Measurements from ENCODE around the gene RAPGEF2. TPM values are rescaled to one million over a fixed set of nuclear protein-coding genes. Genes with fewer than 3 reads are reported as not detected.

Gene RAPGEF2
- total and polyA plus RNA-seq, 2 of the 8 experiments (the other 6 are each of a cell fraction or from before 2014, with no cell fraction given) = 24.4 to 48.6 TPM

- Histone ChIP-seq H3K9ac (replicated peaks in 1 of 4; ENCODE audit: extremely low read depth in 1 of 4, low read depth in 3 of 4, low read length in 3 of 4) (no peak overlapping the region), H3K9me3 (ENCODE audit: insufficient read depth in 2 of 2, low read depth in 1 of 2, low read length in 1 of 2) (no peaks in the 10 kb centered on the region), H2BK12ac (ENCODE audit: low read depth, low read length) (no peak overlapping the region), H4K91ac (replicated peaks; ENCODE audit: insufficient read length, low read length) (no peak overlapping the region), H2BK15ac (ENCODE audit: low read length) (no peak overlapping the region), H2AK5ac (ENCODE audit: low read depth, low read length) (no peak overlapping the region), H3K4me2 (ENCODE audit: insufficient read depth in 1 of 2, low read depth in 2 of 2, low read length in 2 of 2) (no peak overlapping the region), H2BK5ac (ENCODE audit: low read depth, low read length) (no peak overlapping the region), H3K23me2 (ENCODE audit: low read depth, low read length) (no peaks in the 10 kb centered on the region), H3K14ac (ENCODE audit: insufficient read length) (no peak overlapping the region), H3K23ac (ENCODE audit: insufficient read length) (no peak overlapping the region), H3K79me1 (ENCODE audit: low read depth, low read length) (no peaks in the 10 kb centered on the region), H3K79me2 (ENCODE audit: control insufficient read depth in 1 of 2, insufficient read depth in 2 of 2, low read length in 2 of 2) (peaks cover 3 to 87% of the 10 kb centered on the region in 2 experiments; a peak in 3 of 4 replicates), H4K5ac (ENCODE audit: insufficient read length, low read depth, low read length) (no peak overlapping the region), H2BK20ac (ENCODE audit: low read length) (no peak overlapping the region), H4K8ac (ENCODE audit: extremely low read depth, insufficient read depth, low read length) (no peak overlapping the region), H3K27me3 (replicated peaks in 1 of 4; ENCODE audit: control insufficient read depth in 3 of 4, extremely low read depth in 1 of 4, insufficient read depth in 3 of 4, low read length in 3 of 4) (no peaks in the 10 kb centered on the region), H3K56ac (replicated peaks; ENCODE audit: insufficient read length, low read depth, low read length) (no peak overlapping the region), H3K4me1 (replicated peaks in 1 of 4; ENCODE audit: control insufficient read depth in 3 of 4, insufficient read depth in 4 of 4, low read length in 3 of 4) (peaks cover 2 to 12% (median 8%) of the 10 kb centered on the region in 4 experiments; a peak in 5 of 7 replicates), H3K27ac (ENCODE audit: low read depth, low read length) (no peak overlapping the region), H3K4ac (replicated peaks; ENCODE audit: insufficient read length, low read depth, low read length) (no peak overlapping the region), H3K4me3 (ENCODE audit: extremely low read depth in 1 of 4, insufficient read depth in 2 of 4, low read depth in 3 of 4, low read length in 4 of 4) (no peak overlapping the region), H3K36me3 (ENCODE audit: control insufficient read depth in 2 of 4, insufficient read depth in 4 of 4, low read length in 3 of 4) (no peaks in the 10 kb centered on the region), H4K20me1 (replicated peaks in 1 of 2; ENCODE audit: control insufficient read depth in 1 of 2, insufficient read depth in 2 of 2, low read length in 2 of 2) (no peaks in the 10 kb centered on the region), H2AFZ (ENCODE audit: low read length) (no peak overlapping the region), H3K18ac (ENCODE audit: extremely low read depth, low read length) (no peak overlapping the region), H2BK120ac (replicated peaks; ENCODE audit: low read depth, low read length) (no peak overlapping the region)
- FAIRE-seq (no peak), DNase-seq (ENCODE audit: low read depth in 1 of 2, low spot score in 2 of 2) (no peak)
- no peak for TF ChIP-seq EP300 (IDR thresholded peaks at IDR 0.05; ENCODE audit: borderline replicate concordance in 1 of 2, low read depth in 2 of 2, low read length in 2 of 2)
- no peak for TF ChIP-seq FOSL1 (IDR thresholded peaks at IDR 0.05; ENCODE audit: insufficient read depth, low read depth, low read length)
- TF ChIP-seq SRF (IDR thresholded peaks at IDR 0.05; ENCODE audit: low read depth, low read length) = no peak
- TF ChIP-seq KDM5A (IDR thresholded peaks at IDR 0.05; ENCODE audit: low read length) = no peak
- no peak for TF ChIP-seq CHD1 (IDR thresholded peaks at IDR 0.05; ENCODE audit: low read depth, low read length)
- TF ChIP-seq KDM1A (IDR thresholded peaks at IDR 0.05; ENCODE audit: borderline replicate concordance, low read length) = no peak
- TF ChIP-seq RNF2 (IDR thresholded peaks at IDR 0.05; ENCODE audit: borderline replicate concordance, low read depth, low read length, missing control alignments, poor library complexity, severe bottlenecking) = no peak
- TF ChIP-seq JUN (IDR thresholded peaks at IDR 0.05; ENCODE audit: low read depth, low read length) = no peak
- POLR2A ChIA-PET (ENCODE audit: partially characterized antibody) = interaction anchor here (0.7 kb wide), 1 partner anchor 30 kb away, joined by 3 read pairs; no protein-coding TSS in a partner anchor
- 98% methylated on average over 2 of the region's 2 CpGs; no CpG with 5 or more reads in 1 of the 2 experiments for whole genome bisulfite sequencing, 2 experiments (ENCODE audit: extremely low coverage in 1 of 2, insufficient coverage in 1 of 2, insufficient read length in 1 of 2, insufficient replicate concordance in 2 of 2, low coverage in 1 of 2, low lambda C conversion rate in 2 of 2, missing lambda C conversion rate in 1 of 2)
- CTCF ChIA-PET (ENCODE audit: partially characterized antibody) = no interaction called here
Measured at GRCh38 chr4:159134429-159134828, 31.6 kb downstream of the RAPGEF2 start.

All from H1 (cell line).